ES-I3 (cell line): ENCODE results near the gene TCTN1.
"Not testable (repeated sequence)": the region's sequence is repeated elsewhere in the genome, so short reads cannot be mapped to it uniquely, and the experiment has no call there.

Source experiments
- H3K36me3 ChIP-seq: 2 replicates; pipeline ENCODE4 v1.6.1; 2013; ENCODE audit warnings: mild to moderate bottlenecking, low read length, control low read depth, moderate library complexity; ENCODE audit not compliant: insufficient read depth
- H3K4me1 ChIP-seq: 2 replicates; pipeline ENCODE4 v1.6.1; 2013; ENCODE audit warnings: mild to moderate bottlenecking, control low read depth, low read length; ENCODE audit not compliant: insufficient read depth
- H3K9ac ChIP-seq: 2 replicates; pipeline ENCODE4 v1.6.1; 2013; ENCODE audit warnings: low read depth, mild to moderate bottlenecking, low read length, moderate library complexity
- H3K9me3 ChIP-seq: 2 replicates; pipeline ENCODE4 v1.6.1; 2013; ENCODE audit warnings: mild to moderate bottlenecking, low read length, moderate library complexity; ENCODE audit not compliant: control insufficient read depth, insufficient read depth

The TCTN1 gene

GRCh38 chr12:110599334-110599733 is 14.6 kb upstream of the TCTN1 start:
- no peak overlapping the region for H3K9ac ChIP-seq
- no peaks in the 10 kb centered on the region for H3K36me3 ChIP-seq
- H3K4me1 ChIP-seq: no peaks in the 10 kb centered on the region
- no peaks in the 10 kb centered on the region for H3K9me3 ChIP-seq

- Histone ChIP-seq H3K9me3 (no peaks in the 10 kb centered on the region), H3K9ac (no peak overlapping the region), H3K4me1 (no peaks in the 10 kb centered on the region), H3K36me3 (no peaks in the 10 kb centered on the region)
Observed at GRCh38 chr12:110600254-110600653, 13.7 kb upstream of the TCTN1 start.

GRCh38 chr12:110602085-110602814 is 11.7 kb upstream of the TCTN1 start:
- H3K36me3 ChIP-seq: not testable (repeated sequence)

GRCh38 chr12:110606253-110606611 is 7.7 kb upstream of the TCTN1 start:
- Histone ChIP-seq H3K9me3 (no peaks in the 10 kb centered on the region), H3K4me1 (no peaks in the 10 kb centered on the region), H3K36me3 (no peaks in the 10 kb centered on the region), H3K9ac (no peak overlapping the region)

More at GRCh38 chr12:110602085-110602814, 11.7 kb upstream of the TCTN1 start:
- not testable (repeated sequence) for H3K9me3 ChIP-seq, H3K9ac ChIP-seq, H3K4me1 ChIP-seq

- Histone ChIP-seq H3K36me3 (no peaks in the 10 kb centered on the region), H3K9me3 (no peaks in the 10 kb centered on the region), H3K4me1 (no peaks in the 10 kb centered on the region; the same call in 1 of the 2 replicates), H3K9ac (peak overlapping the region; percentile 98)
Observed at GRCh38 chr12:110613071-110613770, 708 bp upstream of the TCTN1 start.

GRCh38 chr12:110615171-110615570 is 1.2 kb downstream of the TCTN1 start:
- Histone ChIP-seq H3K9ac (no peak overlapping the region), H3K9me3 (no peaks in the 10 kb centered on the region), H3K36me3 (no peaks in the 10 kb centered on the region), H3K4me1 (no peaks in the 10 kb centered on the region; the same call in 1 of the 2 replicates)

GRCh38 chr12:110616471-110617115 is 2.7 kb downstream of the TCTN1 start:
- H3K4me1 ChIP-seq: no peaks in the 10 kb centered on the region; the same call in 1 of the 2 replicates
- no peak overlapping the region for H3K9ac ChIP-seq

GRCh38 chr12:110619534-110619953 is 5.6 kb downstream of the TCTN1 start:
- Histone ChIP-seq H3K36me3 (no peaks in the 10 kb centered on the region), H3K4me1 (no peaks in the 10 kb centered on the region; the same call in 1 of the 2 replicates), H3K9ac (no peak overlapping the region), H3K9me3 (no peaks in the 10 kb centered on the region)

More at GRCh38 chr12:110616471-110617115, 2.7 kb downstream of the TCTN1 start:
- H3K9me3 ChIP-seq: no peaks in the 10 kb centered on the region
- no peaks in the 10 kb centered on the region for H3K36me3 ChIP-seq

GRCh38 chr12:110622582-110622981 is 8.7 kb downstream of the TCTN1 start:
- H3K36me3 ChIP-seq: no peaks in the 10 kb centered on the region
- no peak overlapping the region for H3K9ac ChIP-seq
- no peaks in the 10 kb centered on the region for H3K9me3 ChIP-seq
- no peaks in the 10 kb centered on the region for H3K4me1 ChIP-seq

- Histone ChIP-seq H3K36me3 (no peaks in the 10 kb centered on the region), H3K9me3 (no peaks in the 10 kb centered on the region), H3K4me1 (no peaks in the 10 kb centered on the region), H3K9ac (no peak overlapping the region)
Observed at GRCh38 chr12:110627500-110628195, 13.7 kb downstream of the TCTN1 start.

- Histone ChIP-seq H3K36me3 (no peaks in the 10 kb centered on the region), H3K4me1 (no peaks in the 10 kb centered on the region), H3K9ac (no peak overlapping the region), H3K9me3 (no peaks in the 10 kb centered on the region)
Observed at GRCh38 chr12:110635055-110635454, 21.1 kb downstream of the TCTN1 start.

- Histone ChIP-seq H3K36me3 (no peaks in the 10 kb centered on the region), H3K4me1 (0 out of 2 replicates have a peak, but pooled peaks cover 3% of the 10 kb centered on the region), H3K9me3 (no peaks in the 10 kb centered on the region), H3K9ac (no peak overlapping the region)
Observed at GRCh38 chr12:110636516-110636915, 22.6 kb downstream of the TCTN1 start.

GRCh38 chr12:110637869-110638441 is 24.0 kb downstream of the TCTN1 start:
- H3K9me3 ChIP-seq: no peaks in the 10 kb centered on the region
- no peaks in the 10 kb centered on the region for H3K36me3 ChIP-seq
- H3K9ac ChIP-seq: no peak overlapping the region
- H3K4me1 ChIP-seq: 0 out of 2 replicates have a peak, but pooled peaks cover 4% of the 10 kb centered on the region

GRCh38 chr12:110638796-110639195 is 24.9 kb downstream of the TCTN1 start:
- no peak overlapping the region for H3K9ac ChIP-seq
- H3K4me1 ChIP-seq: 0 out of 2 replicates have a peak, but pooled peaks cover 4% of the 10 kb centered on the region
- no peaks in the 10 kb centered on the region for H3K9me3 ChIP-seq
- H3K36me3 ChIP-seq: no peaks in the 10 kb centered on the region
